Femur (tissue), 1 donor: ENCODE data around the gene USP21.
A peak's percentile ranks its signal among the peaks of the same experiment; 100 is the strongest.
"Not testable (repeated sequence)": the region's sequence is repeated elsewhere in the genome, so short reads cannot be mapped to it uniquely, and the experiment has no call there.

Source experiments
- DNase-seq: peaks from one replicate; pipeline ENCODE4 v3.0.0-alpha.2; 2017

The USP21 gene, protein sequence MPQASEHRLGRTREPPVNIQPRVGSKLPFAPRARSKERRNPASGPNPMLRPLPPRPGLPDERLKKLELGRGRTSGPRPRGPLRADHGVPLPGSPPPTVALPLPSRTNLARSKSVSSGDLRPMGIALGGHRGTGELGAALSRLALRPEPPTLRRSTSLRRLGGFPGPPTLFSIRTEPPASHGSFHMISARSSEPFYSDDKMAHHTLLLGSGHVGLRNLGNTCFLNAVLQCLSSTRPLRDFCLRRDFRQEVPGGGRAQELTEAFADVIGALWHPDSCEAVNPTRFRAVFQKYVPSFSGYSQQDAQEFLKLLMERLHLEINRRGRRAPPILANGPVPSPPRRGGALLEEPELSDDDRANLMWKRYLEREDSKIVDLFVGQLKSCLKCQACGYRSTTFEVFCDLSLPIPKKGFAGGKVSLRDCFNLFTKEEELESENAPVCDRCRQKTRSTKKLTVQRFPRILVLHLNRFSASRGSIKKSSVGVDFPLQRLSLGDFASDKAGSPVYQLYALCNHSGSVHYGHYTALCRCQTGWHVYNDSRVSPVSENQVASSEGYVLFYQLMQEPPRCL

DNA sequence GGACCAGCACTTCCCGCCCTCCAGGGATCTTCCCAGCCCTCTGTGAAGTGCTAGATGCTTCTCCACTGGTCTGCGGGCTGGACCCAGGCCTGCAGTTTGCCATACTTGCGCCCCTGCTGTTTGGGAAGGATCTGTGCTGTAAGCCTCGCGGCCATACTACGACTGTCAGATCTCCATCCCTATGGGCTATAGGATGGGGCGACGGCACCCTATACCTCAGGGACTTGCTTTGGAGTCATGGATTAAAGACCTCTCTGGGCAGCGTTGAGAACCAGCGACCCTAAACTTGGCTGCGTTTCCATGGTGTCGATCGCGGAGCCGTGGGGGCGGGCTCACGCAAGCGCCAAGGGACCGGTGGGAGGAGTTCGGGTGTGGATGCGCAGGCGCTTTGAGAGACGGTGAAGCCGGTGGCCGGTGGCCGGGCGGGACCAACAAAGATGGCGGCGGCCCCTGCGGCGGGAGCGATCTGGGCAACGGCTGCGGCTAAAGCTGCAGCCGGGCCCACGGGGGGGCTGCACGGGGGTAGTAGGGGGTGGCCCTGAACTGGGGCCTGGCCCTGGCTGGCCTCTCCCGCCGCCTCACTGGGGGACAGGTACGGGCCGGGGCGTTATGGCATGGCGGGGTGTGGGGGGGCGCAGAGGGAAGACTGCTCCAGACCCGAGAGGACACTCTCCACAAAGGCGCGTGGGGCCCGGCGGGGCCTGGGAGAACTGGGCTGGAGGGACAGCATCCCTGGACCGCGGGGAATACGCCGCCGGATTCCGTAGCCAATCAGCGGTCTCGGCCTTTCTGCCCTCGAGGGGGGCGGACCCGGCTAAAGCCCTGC, at the start of gene USP21:
Gene USP21 (plus strand): TSS at position 414 of the 826 bp plus-strand sequence. CDS start 1,141 bp downstream, outside the sequence.
- peak; percentile 96 for DNase-seq

DNA sequence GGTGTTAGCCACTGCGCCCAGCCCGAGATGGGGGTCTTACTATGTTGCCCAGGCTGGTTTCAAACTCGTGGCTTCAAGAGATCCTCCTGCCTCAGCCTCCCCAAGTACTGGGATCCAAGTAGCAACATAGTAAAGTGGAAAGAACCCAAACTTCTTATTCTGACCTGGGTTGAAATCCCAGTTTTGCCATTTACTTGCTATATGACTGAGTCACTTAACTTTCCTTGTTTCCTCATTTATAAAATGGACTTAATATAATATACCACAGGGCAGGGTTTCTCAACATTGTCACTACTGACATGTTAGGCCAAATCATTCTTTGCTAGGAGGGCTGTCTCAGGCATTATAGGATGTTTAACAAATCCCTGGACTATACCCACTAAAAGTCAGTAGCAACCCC, 48.2 kb upstream of the USP21 start:
- DNase-seq = no peak

DNA sequence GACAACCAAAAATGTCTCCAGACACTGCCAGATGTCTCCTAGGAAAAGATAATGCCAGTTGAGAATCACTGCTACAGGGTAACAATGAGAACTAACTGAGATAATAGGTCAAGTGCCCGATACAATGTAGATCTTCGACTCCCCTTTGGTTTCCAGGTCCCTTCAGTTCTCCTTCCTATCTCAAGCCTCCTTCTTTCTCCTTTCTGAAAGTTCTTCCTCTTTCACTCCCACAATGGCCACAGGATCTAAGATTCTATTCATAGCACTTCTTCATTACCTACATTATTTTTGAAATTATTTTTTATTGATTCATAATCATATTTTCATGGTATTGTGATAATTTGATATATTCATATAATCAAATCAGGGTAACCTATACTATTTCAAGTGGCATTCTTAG, 47.8 kb upstream of the USP21 start:
- DNase-seq = no peak

DNA sequence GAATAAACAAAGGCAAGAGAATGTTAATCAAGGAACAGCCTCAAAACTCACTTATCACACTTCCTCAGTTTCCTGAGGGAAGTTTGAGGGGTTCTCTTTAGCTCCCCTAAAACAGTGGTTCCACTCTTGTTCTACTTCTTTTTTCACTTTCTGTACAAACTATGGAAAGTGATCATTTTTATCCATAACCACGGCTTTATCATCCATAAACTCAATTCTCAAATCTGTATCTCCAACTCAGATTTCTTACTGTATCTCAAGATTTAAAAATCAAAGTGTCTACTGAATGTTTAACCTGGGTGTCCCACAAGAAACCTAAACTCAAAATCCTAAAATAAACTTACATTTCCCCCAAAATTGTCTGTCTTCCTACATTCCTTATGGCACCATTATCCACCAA, 45.4 kb upstream of the USP21 start:
- DNase-seq = no peak

DNA sequence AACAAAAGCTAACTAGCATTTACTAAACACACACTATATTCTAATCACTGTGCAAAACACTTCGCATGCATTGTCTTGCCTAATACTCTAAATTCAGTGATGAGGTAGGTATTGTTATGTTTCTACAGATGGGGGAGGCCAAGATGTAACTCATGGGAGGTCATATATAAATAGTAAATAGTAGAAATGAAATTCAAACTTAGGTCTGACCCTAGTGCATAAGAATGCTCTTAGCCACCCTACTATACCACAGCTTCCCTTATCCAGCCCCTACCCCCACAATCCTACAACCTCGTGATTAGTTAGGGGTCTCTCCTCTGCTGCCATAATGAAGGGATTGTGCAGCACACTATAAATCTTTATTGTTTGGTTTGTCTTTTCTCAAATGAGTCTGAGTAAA, 44.7 kb upstream of the USP21 start:
- DNase-seq = no peak

DNA sequence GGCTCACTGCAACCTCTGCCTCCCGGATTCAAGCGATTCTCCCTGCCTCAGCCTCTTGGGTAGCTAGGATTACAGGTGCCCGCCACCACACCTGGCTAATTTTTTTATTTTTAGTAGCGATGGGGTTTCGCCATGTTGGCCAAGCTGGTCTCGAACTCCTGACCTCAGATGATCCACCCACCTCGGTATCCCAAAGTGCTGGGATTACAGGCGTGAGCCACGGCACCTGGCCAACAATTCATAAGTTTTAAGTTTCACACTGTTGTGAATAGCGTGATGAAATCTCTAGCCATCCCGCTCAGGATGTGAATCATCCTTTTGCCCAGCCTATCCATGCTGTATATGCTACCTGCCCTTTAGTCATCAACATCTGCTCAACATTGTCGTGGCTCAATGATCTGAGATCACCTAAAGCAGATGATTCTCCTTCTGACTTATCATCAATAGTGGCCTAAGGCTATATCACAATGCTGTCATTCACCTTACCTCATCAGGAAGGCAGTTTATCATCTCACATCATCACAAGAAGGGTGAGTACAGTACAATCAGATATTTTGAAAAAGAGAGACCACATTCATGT, 44.1 kb upstream of the USP21 start:
- no peak for DNase-seq

DNA sequence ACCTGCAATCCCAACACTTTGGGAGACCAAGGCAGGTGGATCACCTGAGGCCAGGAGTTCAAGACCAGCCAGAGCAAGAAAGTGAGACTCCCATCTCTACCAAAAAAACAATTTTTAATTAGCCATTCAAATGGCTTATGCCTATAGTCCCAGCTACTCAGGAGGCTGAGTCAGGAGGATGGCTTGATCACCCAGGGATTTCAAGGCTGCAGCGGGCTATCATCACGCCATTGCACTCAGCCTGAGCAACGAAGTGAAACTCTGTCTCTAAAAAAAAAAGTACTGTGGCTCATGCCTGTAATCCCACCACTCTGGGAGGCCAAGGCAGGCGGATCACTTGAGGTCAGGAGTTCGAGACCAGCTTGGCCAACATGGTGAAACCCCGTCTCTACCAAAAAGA, 43.3 kb upstream of the USP21 start:
- DNase-seq = not testable (repeated sequence)

DNA sequence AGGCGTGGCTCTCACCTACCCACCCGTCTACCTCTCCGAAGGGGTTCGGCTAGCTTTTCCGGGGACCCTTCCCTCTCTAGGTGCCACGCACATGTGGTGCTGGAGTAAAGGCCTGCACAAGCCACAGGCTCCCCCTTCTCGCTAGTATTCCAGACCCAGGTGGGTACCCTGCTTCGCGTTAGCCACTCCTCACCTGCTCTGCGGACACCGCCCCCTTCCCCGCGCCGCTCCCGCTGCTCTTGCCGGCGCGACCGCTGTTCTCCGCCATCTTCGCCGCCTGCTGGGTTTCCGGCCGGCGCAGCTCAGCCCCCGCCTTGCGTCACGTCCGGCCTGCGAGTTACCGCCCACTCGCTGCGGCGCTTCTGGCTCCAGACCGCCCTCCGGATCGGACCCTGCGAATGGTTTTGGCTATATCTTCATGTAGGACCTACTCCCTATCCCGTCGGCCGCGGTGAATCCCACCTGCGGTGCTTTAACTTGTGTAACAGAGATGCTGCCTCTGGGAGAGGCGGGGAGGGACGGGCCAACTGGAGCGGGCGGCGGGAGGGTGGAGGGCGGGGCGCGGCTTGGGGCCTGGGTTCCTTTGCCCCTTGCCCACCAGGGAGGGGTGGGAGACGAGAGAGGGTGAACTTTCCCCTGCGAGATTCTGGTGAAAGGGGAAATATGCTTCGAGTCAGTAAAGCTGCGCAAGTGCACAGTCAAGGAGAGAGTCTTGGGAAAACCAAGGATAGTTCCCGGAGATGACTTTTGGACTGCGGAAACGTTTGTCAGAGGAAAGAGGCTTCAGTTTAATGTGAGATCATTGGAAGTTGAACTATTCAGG, 41.3 kb upstream of the USP21 start, which contains the start of the genes NIT1 and PFDN2:
Gene NIT1 (plus strand): TSS at position 347 of the 823 bp plus-strand sequence. CDS start 72 bp downstream, at position 419.
Gene PFDN2 (minus strand): TSS at position 279 of the 823 bp plus-strand sequence. CDS start 11 bp downstream, at position 268.
- peak; percentile 94 for DNase-seq

DNA sequence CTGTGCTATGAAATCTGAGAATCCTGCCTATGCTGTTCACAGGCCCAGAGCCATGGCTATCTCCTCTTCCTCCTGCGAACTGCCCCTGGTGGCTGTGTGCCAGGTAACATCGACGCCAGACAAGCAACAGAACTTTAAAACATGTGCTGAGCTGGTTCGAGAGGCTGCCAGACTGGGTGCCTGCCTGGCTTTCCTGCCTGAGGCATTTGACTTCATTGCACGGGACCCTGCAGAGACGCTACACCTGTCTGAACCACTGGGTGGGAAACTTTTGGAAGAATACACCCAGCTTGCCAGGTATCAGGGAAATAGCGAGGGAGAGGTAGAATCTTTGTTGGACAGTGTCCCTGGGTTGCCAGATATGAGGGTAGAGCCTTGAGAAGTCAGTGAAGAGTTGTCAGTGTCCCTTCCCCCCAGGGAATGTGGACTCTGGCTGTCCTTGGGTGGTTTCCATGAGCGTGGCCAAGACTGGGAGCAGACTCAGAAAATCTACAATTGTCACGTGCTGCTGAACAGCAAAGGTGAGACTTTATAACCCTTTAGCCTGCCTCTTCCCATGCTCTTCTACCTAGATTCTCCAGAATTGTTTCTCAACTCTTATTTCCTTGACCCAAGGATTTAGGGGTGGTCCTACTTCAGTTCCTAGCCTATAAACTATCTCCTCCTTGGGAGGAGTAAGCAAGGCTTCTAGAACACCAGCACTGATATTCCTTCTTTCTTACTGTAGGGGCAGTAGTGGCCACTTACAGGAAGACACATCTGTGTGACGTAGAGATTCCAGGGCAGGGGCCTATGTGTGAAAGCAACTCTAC, 40.0 kb upstream of the USP21 start:
- DNase-seq = peak; percentile 70

DNA sequence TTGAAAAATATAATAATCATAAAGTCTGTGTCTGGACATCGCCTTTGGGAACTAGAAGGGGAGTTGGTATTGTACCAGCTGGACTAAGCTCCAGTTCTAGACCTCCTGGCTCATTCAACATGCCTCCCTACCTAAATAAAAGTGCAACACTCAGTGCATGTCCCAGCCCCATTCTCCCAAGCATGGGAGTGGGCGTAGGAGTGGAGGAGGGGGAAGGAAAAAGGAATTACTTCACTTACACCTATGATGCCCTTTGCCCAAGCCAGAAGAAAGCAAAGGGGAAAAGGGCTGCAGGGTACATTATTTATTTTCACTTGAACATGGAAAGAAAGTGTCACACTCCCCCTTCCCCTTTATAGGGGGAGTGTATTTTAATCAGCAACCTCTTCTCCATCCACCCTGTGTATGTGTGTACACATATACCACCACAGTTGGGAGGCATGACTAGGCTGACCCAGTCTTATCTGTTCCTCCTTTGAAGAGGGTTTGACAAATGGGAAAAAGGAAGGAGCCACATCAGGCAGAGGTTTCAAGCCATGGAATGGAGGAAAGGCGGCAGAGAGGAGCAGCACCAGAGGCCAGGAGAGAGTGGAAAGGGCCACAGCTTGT, 38.2 kb upstream of the USP21 start:
- DNase-seq = no peak

DNA sequence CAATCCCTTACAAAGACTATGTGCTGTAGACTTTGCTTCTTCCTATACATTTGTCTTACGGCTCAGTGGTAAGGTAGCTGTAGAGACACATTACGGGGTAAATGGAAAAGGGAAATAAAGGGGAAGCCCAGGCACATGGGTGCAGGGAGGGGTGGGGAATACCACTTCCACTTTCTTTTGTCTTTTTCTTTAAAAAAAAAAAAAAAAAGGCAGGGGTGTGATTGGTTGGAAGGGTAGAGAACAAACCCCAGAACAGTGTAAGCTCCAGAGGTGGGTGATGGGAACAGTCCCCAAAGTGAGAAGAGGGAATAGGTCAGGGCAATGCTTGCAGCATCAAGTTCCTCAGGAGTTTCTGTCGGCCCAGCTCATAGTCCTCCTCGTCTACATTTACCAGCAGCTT, 37.5 kb upstream of the USP21 start:
- no peak for DNase-seq

DNA sequence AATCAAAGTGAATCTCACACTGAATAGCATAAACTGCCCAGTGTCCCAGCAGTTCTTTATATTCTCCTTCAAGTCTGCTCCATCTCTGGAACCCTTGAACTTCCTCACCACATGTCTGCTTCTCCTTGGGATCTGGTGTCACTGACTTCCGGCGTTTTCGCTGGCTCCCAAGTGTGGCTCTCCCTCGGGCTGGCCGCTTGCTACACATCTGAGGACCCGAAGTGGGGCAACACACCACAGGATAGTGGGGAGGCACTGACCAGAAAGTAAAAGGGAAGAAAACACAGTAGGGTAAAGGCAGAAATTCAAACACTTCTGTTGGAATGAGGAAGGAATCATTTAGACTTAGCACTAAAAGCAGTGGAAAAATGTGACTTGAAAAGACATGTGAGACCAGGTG, 36.3 kb upstream of the USP21 start:
- no peak for DNase-seq

DNA sequence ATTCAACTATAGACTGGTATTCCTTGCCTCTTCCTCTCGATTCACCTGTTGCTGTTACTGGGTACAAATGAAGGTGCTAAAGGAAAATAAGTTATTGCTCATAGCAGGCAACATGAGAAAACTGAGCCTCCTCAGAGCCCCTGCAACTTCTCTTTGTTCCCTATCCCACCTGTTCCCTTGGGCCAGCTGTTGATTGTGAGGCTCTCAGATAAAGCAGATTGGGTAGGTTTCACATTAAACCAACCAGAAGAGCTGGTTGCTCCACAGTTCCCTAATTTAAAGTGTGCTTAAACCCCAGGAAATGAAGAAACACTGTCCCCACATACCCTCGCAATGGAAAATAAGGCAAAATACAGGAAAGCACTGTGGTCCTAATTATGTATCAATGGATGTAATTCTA, 31.7 kb upstream of the USP21 start:
- no peak for DNase-seq

DNA sequence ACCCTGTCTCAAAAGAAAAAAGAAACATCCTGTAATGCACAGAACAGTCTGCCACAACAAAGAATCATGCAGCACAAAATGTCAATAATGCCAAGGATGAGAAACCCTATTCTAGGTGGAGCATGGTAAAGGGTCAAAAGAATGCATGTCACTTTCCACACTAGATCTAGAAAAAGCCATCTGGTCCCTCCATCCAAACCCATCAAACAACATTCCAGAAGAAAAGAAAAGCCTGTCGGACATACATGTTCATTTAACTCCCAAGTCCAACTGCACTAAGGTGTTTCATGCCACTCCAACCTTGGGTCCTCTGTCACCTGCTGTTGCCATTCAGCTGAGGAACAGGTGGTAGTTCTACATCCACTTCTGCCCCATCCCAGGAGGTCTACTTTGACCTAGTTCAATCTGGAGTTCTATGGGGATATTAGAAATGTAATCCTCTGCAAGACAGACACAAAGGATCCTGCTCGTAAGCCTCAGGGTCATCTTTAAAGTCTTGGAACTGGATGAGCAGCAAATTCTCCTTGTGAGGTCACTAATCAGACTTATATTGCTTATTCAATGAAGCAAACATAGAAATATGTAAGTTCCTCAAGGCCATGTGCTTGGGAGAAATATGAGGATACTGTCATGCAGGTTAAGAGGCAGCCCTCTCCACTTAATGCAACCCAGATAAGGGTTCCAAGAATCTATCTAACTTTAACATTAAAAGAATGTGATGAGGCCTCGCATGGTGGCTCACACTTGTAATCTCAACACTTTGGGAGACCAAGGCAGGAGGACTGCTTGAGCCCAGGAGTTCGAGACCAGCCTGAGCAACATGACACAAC, 30.5 kb upstream of the USP21 start:
- no peak for DNase-seq

DNA sequence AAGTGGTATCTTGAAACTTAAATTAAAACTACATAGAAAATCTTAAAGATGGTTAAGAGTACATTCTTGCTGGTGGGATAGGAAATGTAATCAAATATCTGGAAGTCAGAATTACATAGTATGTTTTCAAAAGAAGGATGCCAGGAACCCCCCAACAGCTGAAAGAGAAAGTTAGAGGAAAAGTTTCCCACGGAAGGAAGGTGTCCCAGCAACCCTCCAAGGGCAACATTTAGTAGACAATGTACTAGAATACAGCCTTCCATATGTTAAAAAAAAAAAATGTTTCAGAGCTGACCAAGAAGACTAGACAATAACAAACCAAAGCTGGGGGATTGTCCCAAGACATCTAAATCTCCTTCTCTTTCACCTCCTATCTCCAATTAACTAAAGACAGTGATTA, 29.0 kb upstream of the USP21 start:
- no peak for DNase-seq

DNA sequence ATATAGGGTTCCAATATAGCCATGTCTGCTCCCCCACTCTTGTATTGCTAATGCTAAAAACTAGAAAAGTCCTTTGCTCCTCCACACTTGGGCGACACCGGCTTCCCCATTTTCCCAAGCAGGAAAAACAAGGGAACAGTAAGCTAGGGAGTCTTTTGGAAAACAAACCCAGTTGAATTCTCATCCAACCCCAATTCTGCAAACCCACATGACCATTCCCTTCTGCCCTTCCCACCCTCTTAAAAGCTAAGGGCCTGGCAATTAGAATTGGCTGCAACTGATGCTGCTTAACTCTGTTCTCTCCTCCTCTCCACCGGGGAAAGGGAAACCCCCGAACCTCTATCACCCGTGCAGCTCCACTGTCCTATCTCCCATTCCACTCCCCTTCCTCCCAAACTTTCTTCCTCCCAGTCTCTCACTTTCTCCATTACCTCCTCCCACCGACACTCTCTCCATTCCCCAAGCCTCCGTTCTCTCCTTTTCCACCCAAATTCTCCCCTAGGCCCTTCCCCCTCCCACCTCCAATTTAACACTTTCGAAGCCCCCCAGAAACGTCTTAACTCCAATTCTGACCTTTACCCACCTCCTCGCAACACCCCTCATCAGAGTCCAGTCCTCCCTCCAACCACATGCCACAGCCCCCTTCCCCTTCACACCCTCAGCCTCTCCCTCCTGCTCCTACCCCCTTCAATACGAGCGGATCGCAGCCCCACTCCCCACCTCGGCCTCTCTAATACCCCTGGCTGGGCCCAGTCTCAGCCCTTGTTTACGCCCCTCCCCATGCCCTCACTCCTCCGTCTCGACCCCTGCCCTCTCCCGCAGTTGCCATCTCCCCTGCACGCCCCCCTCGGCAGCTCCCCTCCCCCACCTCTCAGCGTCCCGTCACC, 27.5 kb upstream of the USP21 start:
- no peak for DNase-seq

DNA sequence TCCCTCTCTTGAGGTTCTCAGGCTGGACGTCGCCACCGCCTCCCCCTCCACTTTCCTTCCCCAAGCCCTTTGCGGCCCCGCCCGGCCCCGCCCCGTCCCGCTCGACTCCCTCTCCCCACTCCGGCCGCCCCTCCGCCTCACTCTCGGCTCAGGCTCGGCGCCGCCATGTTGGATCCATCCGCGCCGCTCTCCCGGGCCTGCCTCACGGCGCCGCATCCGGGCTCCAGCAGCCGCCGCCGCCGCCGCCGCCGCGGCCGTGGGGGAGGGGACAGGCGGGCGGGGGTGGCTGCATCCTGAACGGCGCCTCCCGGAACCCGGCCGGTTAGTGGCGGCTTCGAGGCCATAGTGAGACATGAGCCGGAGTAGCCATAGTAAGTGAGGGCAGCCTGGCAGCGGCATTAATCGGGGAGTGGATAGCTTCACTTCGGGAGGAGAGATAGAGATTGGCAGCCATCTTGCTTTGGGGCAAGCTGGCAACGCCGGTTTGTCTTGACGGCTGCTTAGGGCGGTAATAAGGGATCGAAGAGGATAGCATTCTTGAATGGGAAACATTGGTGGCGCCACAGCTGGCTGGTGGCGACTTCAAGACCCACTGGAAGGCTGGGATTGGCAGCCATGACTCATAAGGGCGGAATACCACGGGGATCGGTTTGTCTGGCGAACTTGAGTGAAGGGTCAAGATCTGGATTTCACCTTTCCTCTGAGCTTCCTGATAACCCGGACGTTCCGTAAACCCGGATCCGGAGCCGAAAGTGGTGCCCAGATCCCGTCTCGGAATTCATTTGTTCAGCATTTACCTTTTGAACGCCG, 26.7 kb upstream of the USP21 start, which contains the start of gene DEDD:
Gene DEDD (minus strand): TSS at position 258 of the 810 bp plus-strand sequence. CDS start 8,205 bp downstream, outside the sequence.
- DNase-seq = peak; percentile 97
